DND-41 (cell line): ENCODE measurements around the gene DOCK3.

Source experiments
- CTCF ChIP-seq: IDR thresholded peaks from 2 replicates; pipeline ENCODE4 v1.5.1; 2012; ENCODE audit warnings: borderline replicate concordance, low read length, moderate library complexity, mild to moderate bottlenecking; ENCODE audit not compliant: poor library complexity, severe bottlenecking; ENCODE audit errors: extremely low read depth
- EZH2 ChIP-seq: IDR thresholded peaks from 3 replicates; pipeline ENCODE4 v1.6.1; 2012; ENCODE audit warnings: borderline replicate concordance, low read depth, mild to moderate bottlenecking, moderate library complexity, low read length, inconsistent platforms; ENCODE audit not compliant: severe bottlenecking

- TF ChIP-seq CTCF = no peak
- no peak for TF ChIP-seq EZH2
Observed at GRCh38 chr3:50825841-50826240, 151.1 kb downstream of the DOCK3 start.
